ENCODE measurements around the gene RARRES2. TPM values are rescaled to one million over a fixed set of nuclear protein-coding genes. Genes with fewer than 3 reads are reported as not detected.

The RARRES2 gene
- total RNA-seq, 1 donor from 2014 or later = 4.9 TPM

GRCh38 chr7:150382844-150383225 is 41.4 kb upstream of the RARRES2 start:
- Mint-ChIP-seq H3K27me3 (ENCODE audit: unreplicated experiment) (peaks cover 19% of the 10 kb centered on the region), H3K36me3 (ENCODE audit: low read depth, unreplicated experiment) (peaks cover 9% of the 10 kb centered on the region), H3K4me1 (ENCODE audit: unreplicated experiment) (peaks cover 24% of the 10 kb centered on the region), H3K9me3 (ENCODE audit: unreplicated experiment) (no peaks in the 10 kb centered on the region), H3K4me3 (ENCODE audit: unreplicated experiment) (peak overlapping the region; percentile 11), H3K27ac (ENCODE audit: unreplicated experiment) (peak overlapping the region; percentile 30)
- TF ChIP-seq CTCF (IDR thresholded peaks at IDR 0.05; ENCODE audit: unreplicated experiment) = no peak
- DNase-seq (ENCODE audit: low spot score) = no peak

- no peak for TF ChIP-seq CTCF (IDR thresholded peaks at IDR 0.05; ENCODE audit: unreplicated experiment)
- peak overlapping the region; percentile 11 for H3K4me3 Mint-ChIP-seq (ENCODE audit: unreplicated experiment)
- H3K9me3 Mint-ChIP-seq (ENCODE audit: unreplicated experiment) = no peaks in the 10 kb centered on the region
- no peak for DNase-seq (ENCODE audit: low spot score)
- H3K27ac Mint-ChIP-seq (ENCODE audit: unreplicated experiment) = no peak overlapping the region
- H3K36me3 Mint-ChIP-seq (ENCODE audit: low read depth, unreplicated experiment) = peaks cover 9% of the 10 kb centered on the region
- peaks cover 30% of the 10 kb centered on the region for H3K4me1 Mint-ChIP-seq (ENCODE audit: unreplicated experiment)
- H3K27me3 Mint-ChIP-seq (ENCODE audit: unreplicated experiment) = peaks cover 17% of the 10 kb centered on the region
Observed at GRCh38 chr7:150382123-150382843, 40.9 kb upstream of the RARRES2 start.

GRCh38 chr7:150381785-150382122 is 40.3 kb upstream of the RARRES2 start:
- peaks cover 33% of the 10 kb centered on the region for H3K4me1 Mint-ChIP-seq (ENCODE audit: unreplicated experiment)
- H3K27ac Mint-ChIP-seq (ENCODE audit: unreplicated experiment) = no peak overlapping the region
- no peak for TF ChIP-seq CTCF (IDR thresholded peaks at IDR 0.05; ENCODE audit: unreplicated experiment)
- peaks cover 17% of the 10 kb centered on the region for H3K27me3 Mint-ChIP-seq (ENCODE audit: unreplicated experiment)
- no peaks in the 10 kb centered on the region for H3K9me3 Mint-ChIP-seq (ENCODE audit: unreplicated experiment)
- peaks cover 9% of the 10 kb centered on the region for H3K36me3 Mint-ChIP-seq (ENCODE audit: low read depth, unreplicated experiment)
- no peak for DNase-seq (ENCODE audit: low spot score)
- H3K4me3 Mint-ChIP-seq (ENCODE audit: unreplicated experiment) = no peak overlapping the region

- TF ChIP-seq CTCF (IDR thresholded peaks at IDR 0.05; ENCODE audit: unreplicated experiment) = no peak
- Mint-ChIP-seq H3K9me3 (ENCODE audit: unreplicated experiment) (no peaks in the 10 kb centered on the region), H3K4me1 (ENCODE audit: unreplicated experiment) (peaks cover 40% of the 10 kb centered on the region), H3K4me3 (ENCODE audit: unreplicated experiment) (no peak overlapping the region), H3K27me3 (ENCODE audit: unreplicated experiment) (peaks cover 22% of the 10 kb centered on the region), H3K36me3 (ENCODE audit: low read depth, unreplicated experiment) (peaks cover 11% of the 10 kb centered on the region), H3K27ac (ENCODE audit: unreplicated experiment) (no peak overlapping the region)
- no peak for DNase-seq (ENCODE audit: low spot score)
Observed at GRCh38 chr7:150381096-150381495, 39.7 kb upstream of the RARRES2 start.

GRCh38 chr7:150380463-150380862 is 39.0 kb upstream of the RARRES2 start:
- peaks cover 15% of the 10 kb centered on the region for H3K36me3 Mint-ChIP-seq (ENCODE audit: low read depth, unreplicated experiment)
- no peak for DNase-seq (ENCODE audit: low spot score)
- H3K4me3 Mint-ChIP-seq (ENCODE audit: unreplicated experiment) = peak overlapping the region; percentile 97
- H3K4me1 Mint-ChIP-seq (ENCODE audit: unreplicated experiment) = peaks cover 45% of the 10 kb centered on the region
- peak overlapping the region; percentile 73 for H3K27ac Mint-ChIP-seq (ENCODE audit: unreplicated experiment)
- TF ChIP-seq CTCF (IDR thresholded peaks at IDR 0.05; ENCODE audit: unreplicated experiment) = no peak
- peaks cover 26% of the 10 kb centered on the region for H3K27me3 Mint-ChIP-seq (ENCODE audit: unreplicated experiment)
- H3K9me3 Mint-ChIP-seq (ENCODE audit: unreplicated experiment) = no peaks in the 10 kb centered on the region
